ENCODE measurements around the gene EIPR1.

Gene EIPR1

GRCh38 chr2:3422161-3422779, 44.7 kb upstream of the EIPR1 start:
- peaks cover 37% of the 10 kb centered on the region for H3K36me3 ChIP-seq

GRCh38 chr2:3421580-3421979, 44.0 kb upstream of the EIPR1 start:
- Histone ChIP-seq H3K4me3 (ENCODE audit: low read depth, low read length) (no peak overlapping the region), H3K4me1 (no peaks in the 10 kb centered on the region), H3K36me3 (peaks cover 30% of the 10 kb centered on the region), H3K27me3 (no peaks in the 10 kb centered on the region), H3K9me3 (no peaks in the 10 kb centered on the region)
- DNase-seq, result no peak
- no peak for TF ChIP-seq CTCF (IDR thresholded peaks at IDR 0.05; ENCODE audit: low read depth, low read length)

More at GRCh38 chr2:3422161-3422779, 44.7 kb upstream of the EIPR1 start:
- Histone ChIP-seq H3K4me3 (ENCODE audit: low read depth, low read length) (no peak overlapping the region), H3K4me1 (no peaks in the 10 kb centered on the region), H3K9me3 (no peaks in the 10 kb centered on the region), H3K27me3 (no peaks in the 10 kb centered on the region)
- no peak for DNase-seq
- TF ChIP-seq CTCF (IDR thresholded peaks at IDR 0.05; ENCODE audit: low read depth, low read length), result no peak

- Histone ChIP-seq H3K4me1 (no peaks in the 10 kb centered on the region), H3K9me3 (no peaks in the 10 kb centered on the region), H3K27me3 (no peaks in the 10 kb centered on the region), H3K36me3 (peaks cover 30% of the 10 kb centered on the region), H3K4me3 (ENCODE audit: low read depth, low read length) (no peak overlapping the region)
- no peak for DNase-seq
- TF ChIP-seq CTCF (IDR thresholded peaks at IDR 0.05; ENCODE audit: low read depth, low read length), result no peak
These were observed 43.3 kb upstream of the EIPR1 start for GRCh38 chr2:3420769-3421397.

GRCh38 chr2:3420076-3420768, 42.6 kb upstream of the EIPR1 start:
- no peak for DNase-seq
- peaks cover 26% of the 10 kb centered on the region for H3K36me3 ChIP-seq
- no peaks in the 10 kb centered on the region for H3K27me3 ChIP-seq
- H3K4me3 ChIP-seq (ENCODE audit: low read depth, low read length), result no peak overlapping the region
- no peaks in the 10 kb centered on the region for H3K4me1 ChIP-seq
- no peaks in the 10 kb centered on the region for H3K9me3 ChIP-seq
- TF ChIP-seq CTCF (IDR thresholded peaks at IDR 0.05; ENCODE audit: low read depth, low read length), result no peak

GRCh38 chr2:3418766-3419404, 41.3 kb upstream of the EIPR1 start:
- Histone ChIP-seq H3K4me3 (ENCODE audit: low read depth, low read length) (no peak overlapping the region), H3K4me1 (no peaks in the 10 kb centered on the region), H3K27me3 (no peaks in the 10 kb centered on the region), H3K9me3 (no peaks in the 10 kb centered on the region), H3K36me3 (peaks cover 17% of the 10 kb centered on the region)
- DNase-seq, result no peak
- no peak for TF ChIP-seq CTCF (IDR thresholded peaks at IDR 0.05; ENCODE audit: low read depth, low read length)
